Progenitor cell of endocrine pancreas (in vitro differentiated cells): ENCODE measurements around the gene SIAH1. TPM values are rescaled to one million over a fixed set of nuclear protein-coding genes. Genes with fewer than 3 reads are reported as not detected.
"Not testable (repeated sequence)": the region's sequence is repeated elsewhere in the genome, so short reads cannot be mapped to it uniquely, and the experiment has no call there.

Source experiments
- DNase-seq: peaks from one replicate; pipeline ENCODE4 v3.0.0; 2021; ENCODE audit warnings: low spot score; ENCODE audit not compliant: unreplicated experiment
- H3K27ac Mint-ChIP-seq: 2 replicates; pipeline ENCODE4 v1.8.0; 2021; ENCODE audit warnings: mild to moderate bottlenecking, moderate library complexity, mixed read lengths
- H3K27me3 Mint-ChIP-seq: 2 replicates; pipeline ENCODE4 v1.8.0; 2021; ENCODE audit warnings: mixed read lengths
- H3K36me3 Mint-ChIP-seq: 2 replicates; pipeline ENCODE4 v1.8.0; 2022; ENCODE audit warnings: mixed read lengths; ENCODE audit not compliant: insufficient read depth
- H3K4me1 Mint-ChIP-seq: 2 replicates; pipeline ENCODE4 v1.8.0; 2021; ENCODE audit warnings: low read depth, mixed read lengths
- H3K4me3 Mint-ChIP-seq: 2 replicates; pipeline ENCODE4 v1.8.0; 2021; ENCODE audit warnings: low read depth, mild to moderate bottlenecking, moderate library complexity, mixed read lengths
- H3K9me3 Mint-ChIP-seq: 2 replicates; pipeline ENCODE4 v1.8.0; 2021; ENCODE audit warnings: low read depth, mixed read lengths
- total RNA-seq: library from RNA; stranded (reverse); gene quantifications from 2 replicates; pipeline ENCODE4 v1.2.1, GENCODE V29; 2021
- TF ChIP-seq, protein P1 (sequence below): fragments of 200-600 bp; sonication (generic); IDR thresholded peaks from one replicate; pipeline ENCODE4 v1.5.0; 2021; ENCODE audit warnings: antibody characterized with exemption, mild to moderate bottlenecking; ENCODE audit not compliant: unreplicated experiment

SIAH1 gene
- total RNA-seq, 1 donor from 2014 or later: 40.5 TPM

- peaks cover 3% of the 10 kb centered on the region for H3K27me3 Mint-ChIP-seq
- no peaks in the 10 kb centered on the region for H3K36me3 Mint-ChIP-seq
- H3K4me1 Mint-ChIP-seq: peaks cover 11% of the 10 kb centered on the region
- H3K27ac Mint-ChIP-seq: no peak overlapping the region
- TF ChIP-seq, protein P1, sequence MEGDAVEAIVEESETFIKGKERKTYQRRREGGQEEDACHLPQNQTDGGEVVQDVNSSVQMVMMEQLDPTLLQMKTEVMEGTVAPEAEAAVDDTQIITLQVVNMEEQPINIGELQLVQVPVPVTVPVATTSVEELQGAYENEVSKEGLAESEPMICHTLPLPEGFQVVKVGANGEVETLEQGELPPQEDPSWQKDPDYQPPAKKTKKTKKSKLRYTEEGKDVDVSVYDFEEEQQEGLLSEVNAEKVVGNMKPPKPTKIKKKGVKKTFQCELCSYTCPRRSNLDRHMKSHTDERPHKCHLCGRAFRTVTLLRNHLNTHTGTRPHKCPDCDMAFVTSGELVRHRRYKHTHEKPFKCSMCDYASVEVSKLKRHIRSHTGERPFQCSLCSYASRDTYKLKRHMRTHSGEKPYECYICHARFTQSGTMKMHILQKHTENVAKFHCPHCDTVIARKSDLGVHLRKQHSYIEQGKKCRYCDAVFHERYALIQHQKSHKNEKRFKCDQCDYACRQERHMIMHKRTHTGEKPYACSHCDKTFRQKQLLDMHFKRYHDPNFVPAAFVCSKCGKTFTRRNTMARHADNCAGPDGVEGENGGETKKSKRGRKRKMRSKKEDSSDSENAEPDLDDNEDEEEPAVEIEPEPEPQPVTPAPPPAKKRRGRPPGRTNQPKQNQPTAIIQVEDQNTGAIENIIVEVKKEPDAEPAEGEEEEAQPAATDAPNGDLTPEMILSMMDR: no peak
- H3K9me3 Mint-ChIP-seq: no peaks in the 10 kb centered on the region
- DNase-seq: no peak
- no peak overlapping the region for H3K4me3 Mint-ChIP-seq
Observed at GRCh38 chr16:48405153-48405552, 19.9 kb upstream of the SIAH1 start.

DNA sequence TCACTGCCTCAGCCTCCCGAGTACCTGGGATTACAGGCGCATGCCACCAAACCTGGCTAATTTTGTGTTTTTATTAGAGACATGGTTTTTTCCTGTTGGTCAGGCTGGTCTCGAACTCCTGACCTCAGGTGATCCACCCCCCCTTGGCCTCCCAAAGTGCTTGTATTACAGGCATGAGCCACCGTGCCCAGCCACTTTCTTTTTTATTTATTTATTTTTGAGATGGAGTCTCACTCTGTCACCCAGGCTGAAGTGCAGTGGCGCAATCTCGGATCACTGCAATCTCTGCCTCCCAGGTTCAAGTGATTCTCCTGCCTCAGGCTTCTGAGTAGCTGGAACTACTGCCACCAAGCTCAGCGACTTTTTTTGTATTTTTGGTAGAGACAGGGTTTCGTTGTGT is 17.3 kb upstream of the SIAH1 start:
- H3K36me3 Mint-ChIP-seq, H3K27ac Mint-ChIP-seq, H3K9me3 Mint-ChIP-seq, H3K4me3 Mint-ChIP-seq, H3K4me1 Mint-ChIP-seq, DNase-seq, H3K27me3 Mint-ChIP-seq: not testable (repeated sequence)

DNA sequence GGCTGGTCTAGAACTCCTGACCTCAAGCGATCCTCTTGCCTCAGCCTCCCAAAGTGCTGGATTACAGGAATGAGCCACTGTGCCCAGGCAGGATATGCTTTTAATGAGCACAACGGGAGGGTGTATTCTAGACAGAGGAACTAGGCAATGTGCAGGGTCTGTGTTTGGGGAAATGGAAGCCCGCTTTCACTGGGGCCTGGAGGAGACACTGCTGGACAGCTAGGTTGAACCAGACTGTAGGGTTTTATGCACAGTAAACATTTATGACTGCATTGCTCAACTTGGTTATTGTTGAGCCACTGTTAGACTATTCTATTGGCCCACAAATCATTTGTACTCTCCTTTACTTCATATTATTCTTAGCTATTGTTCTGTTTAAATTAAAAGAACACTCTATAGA is 10.2 kb upstream of the SIAH1 start:
- Mint-ChIP-seq H3K4me3 (no peak overlapping the region), H3K27me3 (no peaks in the 10 kb centered on the region), H3K36me3 (no peaks in the 10 kb centered on the region), H3K27ac (no peak overlapping the region), H3K9me3 (no peaks in the 10 kb centered on the region), H3K4me1 (peaks cover 4% of the 10 kb centered on the region)
- no peak for DNase-seq
- TF ChIP-seq, protein P1: no peak

- no peak for DNase-seq
- H3K9me3 Mint-ChIP-seq: no peaks in the 10 kb centered on the region
- no peaks in the 10 kb centered on the region for H3K36me3 Mint-ChIP-seq
- H3K4me1 Mint-ChIP-seq: peaks cover 4% of the 10 kb centered on the region
- TF ChIP-seq, protein P1: no peak
- H3K27me3 Mint-ChIP-seq: no peaks in the 10 kb centered on the region
- no peak overlapping the region for H3K27ac Mint-ChIP-seq
- H3K4me3 Mint-ChIP-seq: no peak overlapping the region
Observed at GRCh38 chr16:48394355-48394703, 9.1 kb upstream of the SIAH1 start.

DNA sequence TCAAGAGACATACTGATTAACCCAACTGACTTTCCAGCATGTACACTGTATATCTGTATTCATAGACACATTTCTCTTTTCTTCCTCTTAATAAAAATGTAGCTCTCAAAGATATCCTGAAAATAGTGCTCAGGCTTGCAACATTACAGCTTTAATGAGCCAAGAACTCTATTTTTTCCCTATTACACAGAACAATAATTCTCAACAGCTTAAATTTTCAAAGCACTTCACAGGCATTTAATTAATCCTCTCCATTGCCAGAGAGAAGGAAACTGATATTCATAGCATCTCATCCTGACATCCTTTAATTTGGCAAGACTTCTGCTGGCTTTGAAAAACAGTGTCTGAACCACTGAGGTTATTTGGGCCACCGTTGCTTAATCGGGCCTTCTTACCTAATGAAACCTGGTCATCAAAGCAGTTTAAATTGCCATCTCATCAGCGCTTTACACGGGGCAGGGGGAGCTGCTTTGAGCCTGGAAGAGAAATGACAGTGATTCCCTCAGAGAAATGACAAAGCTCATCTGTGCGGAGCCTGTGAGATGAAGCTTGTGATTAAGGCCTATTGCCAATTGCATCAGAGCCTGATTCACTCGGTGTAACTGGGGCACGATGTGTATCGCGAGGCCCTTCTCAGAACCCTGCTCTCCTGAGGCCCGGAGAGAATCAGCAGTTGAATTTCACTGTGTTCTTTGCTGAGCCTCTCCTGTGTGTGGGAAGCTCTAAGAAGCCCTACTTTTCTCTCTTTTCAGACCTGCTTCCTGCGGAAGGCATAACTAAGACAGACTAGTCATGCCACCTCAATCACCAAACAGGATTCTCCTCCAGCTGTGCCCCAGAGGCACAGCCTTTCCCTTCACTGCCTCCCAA is 8.5 kb upstream of the SIAH1 start:
- Mint-ChIP-seq H3K9me3 (no peaks in the 10 kb centered on the region), H3K27me3 (no peaks in the 10 kb centered on the region), H3K36me3 (no peaks in the 10 kb centered on the region), H3K4me3 (no peak overlapping the region), H3K4me1 (peaks cover 4% of the 10 kb centered on the region), H3K27ac (no peak overlapping the region)
- TF ChIP-seq, protein P1: no peak
- DNase-seq: no peak

DNA sequence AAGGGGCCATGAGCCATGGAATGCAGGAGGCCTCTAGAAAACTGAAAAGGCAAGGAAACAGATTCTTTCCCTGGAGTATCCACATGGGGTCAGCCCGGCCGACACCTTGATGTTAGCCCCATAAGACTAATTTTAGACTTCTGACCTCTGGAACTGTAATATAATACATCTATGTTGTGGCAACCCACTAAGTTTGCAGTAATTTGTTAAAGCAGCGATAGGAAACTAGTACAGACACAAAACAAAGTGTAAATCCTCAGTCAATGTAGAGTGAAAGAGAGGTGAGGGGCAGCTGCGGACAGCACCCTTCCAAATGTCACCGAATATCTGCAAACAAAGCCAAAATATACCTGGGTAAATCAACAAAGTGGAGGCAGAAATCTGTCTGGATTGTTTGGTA is 7.2 kb upstream of the SIAH1 start:
- H3K4me3 Mint-ChIP-seq: no peak overlapping the region
- DNase-seq: no peak
- no peaks in the 10 kb centered on the region for H3K9me3 Mint-ChIP-seq
- peaks cover 4% of the 10 kb centered on the region for H3K4me1 Mint-ChIP-seq
- H3K36me3 Mint-ChIP-seq: no peaks in the 10 kb centered on the region
- TF ChIP-seq, protein P1: no peak
- no peaks in the 10 kb centered on the region for H3K27me3 Mint-ChIP-seq
- H3K27ac Mint-ChIP-seq: no peak overlapping the region
